ENCODE measurements around the gene LGALS3BP. TPM values are rescaled to one million over a fixed set of nuclear protein-coding genes. Genes with fewer than 3 reads are reported as not detected.

The LGALS3BP gene
- total RNA-seq, 1 experiment from 2014 or later: 69.8 TPM

DNA sequence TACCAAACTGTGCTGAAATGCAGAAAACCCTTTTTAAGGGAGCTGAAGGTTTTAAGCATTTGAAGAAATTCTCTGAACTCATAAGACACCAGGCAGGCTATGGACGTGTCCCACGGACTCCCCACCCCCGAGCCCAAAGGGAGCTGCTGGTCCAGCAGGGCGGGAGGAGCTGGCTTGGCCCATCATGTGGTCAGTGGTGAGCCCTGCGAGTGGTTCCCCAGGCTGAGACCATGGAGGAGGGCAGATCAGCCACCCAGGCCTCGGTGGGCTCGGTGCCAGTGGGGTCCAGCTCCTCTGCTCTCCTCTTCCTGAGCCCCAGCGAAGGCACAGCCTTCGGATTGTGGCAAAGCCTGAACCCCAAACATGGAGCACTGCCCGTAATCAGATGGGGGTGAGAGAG is 27.0 kb downstream of the LGALS3BP start:
- H3K4me3 Mint-ChIP-seq: no peak overlapping the region
- H4K8ac ChIP-seq (replicated peaks; ENCODE audit: insufficient read length, low read depth, low read length): no peak overlapping the region
- no peak overlapping the region for H3K27ac ChIP-seq (ENCODE audit: insufficient read length, low read depth, low read length)

More for the DNA sequence above, 27.0 kb downstream of the LGALS3BP start:
- no peak overlapping the region for H3K4ac ChIP-seq (ENCODE audit: low read depth, low read length)
- DNase-seq: no peak
- no peaks in the 10 kb centered on the region for H3K23me2 ChIP-seq (ENCODE audit: insufficient read length, low read depth, low read length, poor library complexity, severe bottlenecking)
- H3K56ac ChIP-seq (ENCODE audit: insufficient read length, low read depth, low read length): no peak overlapping the region
- no peak overlapping the region for H3K14ac ChIP-seq (ENCODE audit: insufficient read depth, low read length)
- no peak overlapping the region for H3K9ac ChIP-seq (ENCODE audit: extremely low read depth, insufficient read length, low read length)
- H4K20me1 ChIP-seq (ENCODE audit: control insufficient read depth, insufficient read depth, insufficient read length): no peaks in the 10 kb centered on the region
- H2BK12ac ChIP-seq (ENCODE audit: insufficient read length, low read depth, low read length): no peak overlapping the region
- Mint-ChIP-seq H3K36me3 (ENCODE audit: insufficient read depth in 1 of 3, low read depth in 3 of 3) (peaks cover 4 to 17% (median 7%) of the 10 kb centered on the region in 3 experiments; a peak in 6 of 7 replicates), H3K9me3 (peaks cover 17 to 20% of the 10 kb centered on the region in 2 experiments), H3K27me3 (ENCODE audit: low read depth) (peaks cover 10% of the 10 kb centered on the region), H3K27ac (no peak overlapping the region), H3K4me1 (peaks cover 2 to 29% of the 10 kb centered on the region in 2 experiments; a peak in 3 of 4 replicates)
- peaks cover 10% of the 10 kb centered on the region for H3K9me3 ChIP-seq (ENCODE audit: control insufficient read depth, low read depth, low read length)
- no peak overlapping the region for H2BK5ac ChIP-seq (ENCODE audit: insufficient read length, low read length)
- H3K23ac ChIP-seq (ENCODE audit: insufficient read length, low read depth, low read length): no peak overlapping the region
- TF ChIP-seq, protein P1, sequence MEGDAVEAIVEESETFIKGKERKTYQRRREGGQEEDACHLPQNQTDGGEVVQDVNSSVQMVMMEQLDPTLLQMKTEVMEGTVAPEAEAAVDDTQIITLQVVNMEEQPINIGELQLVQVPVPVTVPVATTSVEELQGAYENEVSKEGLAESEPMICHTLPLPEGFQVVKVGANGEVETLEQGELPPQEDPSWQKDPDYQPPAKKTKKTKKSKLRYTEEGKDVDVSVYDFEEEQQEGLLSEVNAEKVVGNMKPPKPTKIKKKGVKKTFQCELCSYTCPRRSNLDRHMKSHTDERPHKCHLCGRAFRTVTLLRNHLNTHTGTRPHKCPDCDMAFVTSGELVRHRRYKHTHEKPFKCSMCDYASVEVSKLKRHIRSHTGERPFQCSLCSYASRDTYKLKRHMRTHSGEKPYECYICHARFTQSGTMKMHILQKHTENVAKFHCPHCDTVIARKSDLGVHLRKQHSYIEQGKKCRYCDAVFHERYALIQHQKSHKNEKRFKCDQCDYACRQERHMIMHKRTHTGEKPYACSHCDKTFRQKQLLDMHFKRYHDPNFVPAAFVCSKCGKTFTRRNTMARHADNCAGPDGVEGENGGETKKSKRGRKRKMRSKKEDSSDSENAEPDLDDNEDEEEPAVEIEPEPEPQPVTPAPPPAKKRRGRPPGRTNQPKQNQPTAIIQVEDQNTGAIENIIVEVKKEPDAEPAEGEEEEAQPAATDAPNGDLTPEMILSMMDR (conservative IDR thresholded peaks at IDR 0.05): no peak
- no peak overlapping the region for H3T11ph ChIP-seq (ENCODE audit: low read length)
- no peak overlapping the region for H3K18ac ChIP-seq (ENCODE audit: insufficient read length, low read depth, low read length)
- WGBS (ENCODE audit: extremely low coverage, insufficient read length, low lambda C conversion rate): no CpG with 5 or more reads among the region's 10 CpGs
- H2AFZ ChIP-seq (ENCODE audit: low read length): no peak overlapping the region
- no peak overlapping the region for H2BK15ac ChIP-seq (ENCODE audit: low read depth, low read length)
- H3K4me1 ChIP-seq (ENCODE audit: insufficient read depth, low read length): no peaks in the 10 kb centered on the region
- H2BK20ac ChIP-seq (ENCODE audit: low read depth, low read length, poor library complexity, severe bottlenecking): no peak overlapping the region
- no peak overlapping the region for H2BK120ac ChIP-seq (ENCODE audit: low read depth, low read length, poor library complexity, severe bottlenecking)
- H3K27me3 ChIP-seq (ENCODE audit: insufficient read depth, low read length): no peaks in the 10 kb centered on the region
- no peak overlapping the region for H4K5ac ChIP-seq (ENCODE audit: insufficient read length, low read depth, low read length)
- no peak overlapping the region for H3K4me2 ChIP-seq (ENCODE audit: insufficient read depth, insufficient read length, low read length)
- no peaks in the 10 kb centered on the region for H3K79me2 ChIP-seq (ENCODE audit: insufficient read depth, low read length)
- H3K79me1 ChIP-seq (ENCODE audit: insufficient read depth, low read depth, low read length, poor library complexity, severe bottlenecking): no peaks in the 10 kb centered on the region
- H2AK5ac ChIP-seq (ENCODE audit: insufficient read length, low read length): no peak overlapping the region
- H4K91ac ChIP-seq (ENCODE audit: insufficient read length, low read depth, low read length): no peak overlapping the region
